WTC11 (cell line): ENCODE results near the gene UHRF1. TPM values are rescaled to one million over a fixed set of nuclear protein-coding genes. Genes with fewer than 3 reads are reported as not detected.

Source experiments
- ATAC-seq: fragments of 200-7000 bp; cut with Tn5 transposase; 2 replicates; pipeline ENCODE4 v1.10.0; 2021; ENCODE audit warnings: mild to moderate bottlenecking, moderate library complexity
- CTCF ChIA-PET: fragments of 300-600 bp; sonication (Branson Sonifier 250); formaldehyde crosslinking; loops from one replicate; lab custom pipeline; 2021; ENCODE audit warnings: antibody characterized with exemption; lab: Charles Lee
- POLR2A ChIA-PET: fragments of 350-600 bp; sonication (Branson Sonifier 250); formaldehyde crosslinking; loops from one replicate; lab custom pipeline; 2021; ENCODE audit warnings: antibody characterized with exemption; lab: Charles Lee
- DNase-seq: peaks from one replicate; pipeline ENCODE4 v3.0.0; 2021; ENCODE audit warnings: low spot score
- H3K27ac Mint-ChIP-seq: 2 replicates; pipeline ENCODE4 v1.8.0; 2021; ENCODE audit warnings: mixed read lengths
- H3K27me3 Mint-ChIP-seq: 2 replicates; pipeline ENCODE4 v1.8.0; 2021; ENCODE audit warnings: low read depth, mild to moderate bottlenecking, moderate library complexity, mixed read lengths
- H3K36me3 Mint-ChIP-seq: 2 replicates; pipeline ENCODE4 v1.8.0; 2021; ENCODE audit warnings: mixed read lengths
- H3K4me1 Mint-ChIP-seq: 2 replicates; pipeline ENCODE4 v1.8.0; 2022; ENCODE audit warnings: mixed read lengths
- H3K4me3 Mint-ChIP-seq: 2 replicates; pipeline ENCODE4 v1.8.0; 2021; ENCODE audit warnings: mild to moderate bottlenecking, moderate library complexity, mixed read lengths
- H3K9me3 Mint-ChIP-seq: 2 replicates; pipeline ENCODE4 v1.8.0; 2021; ENCODE audit warnings: mixed read lengths
- CREM ChIP-seq: sonication (generic); formaldehyde crosslinking; IDR thresholded peaks from 2 replicates; pipeline ENCODE4 v1.8.1; 2022; ENCODE audit warnings: mild to moderate bottlenecking, missing genetic modification reagents, moderate library complexity
- ELF4 ChIP-seq: sonication (generic); formaldehyde crosslinking; IDR thresholded peaks from 2 replicates; pipeline ENCODE4 v1.8.1; 2022; ENCODE audit warnings: low read depth, mild to moderate bottlenecking, moderate library complexity, missing genetic modification reagents
- EMX1 ChIP-seq: fragments of 250-450 bp; sonication (Bioruptor Pico); IDR thresholded peaks from 2 replicates; pipeline ENCODE4 v1.8.0; 2021; ENCODE audit warnings: mild to moderate bottlenecking
- FOXJ3 ChIP-seq: sonication (generic); formaldehyde crosslinking; IDR thresholded peaks from 2 replicates; pipeline ENCODE4 v1.9.0; 2021; ENCODE audit warnings: missing genetic modification reagents, mild to moderate bottlenecking, borderline replicate concordance
- GABPB1 ChIP-seq: sonication (generic); formaldehyde crosslinking; IDR thresholded peaks from 2 replicates; pipeline ENCODE4 v1.8.1; 2023; ENCODE audit warnings: mild to moderate bottlenecking, missing genetic modification reagents
- GRHL2 ChIP-seq: fragments of 250-450 bp; sonication (Bioruptor Pico); IDR thresholded peaks from 2 replicates; pipeline ENCODE4 v1.8.0; 2022; ENCODE audit warnings: mild to moderate bottlenecking, moderate library complexity; ENCODE audit not compliant: insufficient replicate concordance, severe bottlenecking
- GTF2I ChIP-seq: fragments of 250-450 bp; sonication (Bioruptor Pico); conservative IDR thresholded peaks from 2 replicates; pipeline ENCODE4 v1.4.0; 2021; ENCODE audit warnings: mild to moderate bottlenecking
- JUN ChIP-seq: sonication (generic); formaldehyde crosslinking; IDR thresholded peaks from 2 replicates; pipeline ENCODE4 v1.8.0; 2023; ENCODE audit warnings: mild to moderate bottlenecking, missing genetic modification reagents
- KAT7 ChIP-seq: sonication (generic); formaldehyde crosslinking; IDR thresholded peaks from 2 replicates; pipeline ENCODE4 v1.8.1; 2023; ENCODE audit warnings: missing genetic modification reagents, mild to moderate bottlenecking, borderline replicate concordance
- NFE2L1 ChIP-seq: sonication (generic); formaldehyde crosslinking; IDR thresholded peaks from 2 replicates; pipeline ENCODE4 v1.8.1; 2023; ENCODE audit warnings: missing genetic modification reagents
- NR1H2 ChIP-seq: sonication (generic); formaldehyde crosslinking; IDR thresholded peaks from 2 replicates; pipeline ENCODE4 v1.9.0; 2021; ENCODE audit warnings: mild to moderate bottlenecking, moderate library complexity, missing genetic modification reagents
- OVOL2 ChIP-seq: fragments of 250-450 bp; sonication (Bioruptor Pico); IDR thresholded peaks from 2 replicates; pipeline ENCODE4 v1.9.0; 2021; ENCODE audit warnings: mild to moderate bottlenecking, borderline replicate concordance
- SOX15 ChIP-seq: fragments of 250-450 bp; sonication (Bioruptor Pico); IDR thresholded peaks from 2 replicates; pipeline ENCODE4 v1.9.0; 2021; ENCODE audit warnings: mild to moderate bottlenecking
- SP1 ChIP-seq: sonication (generic); formaldehyde crosslinking; conservative IDR thresholded peaks from 2 replicates; pipeline ENCODE4 v1.8.1; 2022; ENCODE audit warnings: missing genetic modification reagents
- TEAD4 ChIP-seq: sonication (generic); formaldehyde crosslinking; IDR thresholded peaks from 2 replicates; pipeline ENCODE4 v1.8.0; 2022; ENCODE audit warnings: mild to moderate bottlenecking, missing genetic modification reagents
- ZNF232 ChIP-seq: sonication (generic); formaldehyde crosslinking; IDR thresholded peaks from 2 replicates; pipeline ENCODE4 v1.8.0; 2022; ENCODE audit warnings: mild to moderate bottlenecking, missing genetic modification reagents
- ZNF396 ChIP-seq: fragments of 250-450 bp; sonication (Bioruptor Pico); IDR thresholded peaks from 2 replicates; pipeline ENCODE4 v1.8.0; 2021; ENCODE audit warnings: mild to moderate bottlenecking, moderate library complexity, borderline replicate concordance
- ZNF671 ChIP-seq: fragments of 250-450 bp; sonication (Bioruptor Pico); IDR thresholded peaks from 2 replicates; pipeline ENCODE4 v1.8.0; 2021; ENCODE audit warnings: mild to moderate bottlenecking
- total RNA-seq: library from RNA; stranded (reverse); gene quantifications from 3 replicates; pipeline ENCODE4 v1.2.3, GENCODE V29; 2021
- TF ChIP-seq, protein P1 (sequence below): sonication (generic); formaldehyde crosslinking; IDR thresholded peaks from 2 replicates; pipeline ENCODE4 v1.8.0; 2023; ENCODE audit warnings: missing genetic modification reagents, mild to moderate bottlenecking, borderline replicate concordance
- TF ChIP-seq, protein P2 (sequence below): fragments of 250-450 bp; sonication (Bioruptor Pico); IDR thresholded peaks from 2 replicates; pipeline ENCODE4 v1.9.0; 2021; ENCODE audit warnings: mild to moderate bottlenecking
- TF ChIP-seq, protein P3 (sequence below): sonication (generic); formaldehyde crosslinking; conservative IDR thresholded peaks from 2 replicates; pipeline ENCODE4 v1.8.1; 2023; ENCODE audit warnings: mild to moderate bottlenecking, low read depth, missing genetic modification reagents, moderate library complexity
- TF ChIP-seq, protein P4 (sequence below): sonication (generic); formaldehyde crosslinking; IDR thresholded peaks from 2 replicates; pipeline ENCODE4 v1.8.0; 2022; ENCODE audit warnings: mild to moderate bottlenecking, missing genetic modification reagents
- TF ChIP-seq, protein P5 (sequence below): fragments of 200-600 bp; IDR thresholded peaks from 2 replicates; pipeline ENCODE4 v1.8.0; 2022; ENCODE audit warnings: antibody characterized with exemption
- TF ChIP-seq, protein P6 (sequence below): sonication (generic); formaldehyde crosslinking; IDR thresholded peaks from 2 replicates; pipeline ENCODE4 v1.8.0; 2023; ENCODE audit warnings: missing genetic modification reagents

Gene UHRF1
- total RNA-seq, 1 experiment from 2014 or later: 42.5 TPM

DNA sequence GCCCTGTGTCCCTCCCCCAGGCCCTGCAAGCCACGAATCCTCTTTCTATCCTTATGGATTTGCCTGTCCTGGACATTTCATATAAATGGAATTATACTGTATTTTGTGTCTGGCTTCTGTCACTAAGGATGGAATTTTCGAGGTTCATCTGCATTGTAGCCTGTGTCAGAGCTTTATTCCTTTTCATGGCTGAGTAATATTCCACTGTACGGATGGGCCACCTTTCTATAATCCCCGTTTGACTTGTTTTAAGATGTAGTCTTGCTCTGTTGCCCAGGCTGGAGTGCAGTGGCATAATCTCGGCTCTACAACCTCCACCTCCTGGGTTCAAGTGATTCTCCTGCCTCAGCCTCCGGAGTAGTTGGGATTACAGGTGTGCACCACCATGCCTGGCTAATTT is 55.8 kb downstream of the UHRF1 start:
- DNase-seq: no peak
- CTCF ChIA-PET: no interaction called here
- H3K4me1 Mint-ChIP-seq: peaks cover 16% of the 10 kb centered on the region
- no peaks in the 10 kb centered on the region; the same call in 1 of the 2 replicates for H3K9me3 Mint-ChIP-seq
- H3K27ac Mint-ChIP-seq: no peak overlapping the region
- POLR2A ChIA-PET: no interaction called here
- no peaks in the 10 kb centered on the region for H3K27me3 Mint-ChIP-seq
- TF ChIP-seq OVOL2 (CRISPR knock-in tag) (no peak), GTF2I (CRISPR knock-in tag) (0 out of 2 replicates have a peak, but pooled peaks have one; percentile 53), JUN (CRISPR knock-in tag) (no peak), GRHL2 (CRISPR knock-in tag) (no peak), SOX15 (CRISPR knock-in tag) (no peak), FOXJ3 (no peak), CREM (CRISPR knock-in tag) (no peak)
- TF ChIP-seq, protein P1, sequence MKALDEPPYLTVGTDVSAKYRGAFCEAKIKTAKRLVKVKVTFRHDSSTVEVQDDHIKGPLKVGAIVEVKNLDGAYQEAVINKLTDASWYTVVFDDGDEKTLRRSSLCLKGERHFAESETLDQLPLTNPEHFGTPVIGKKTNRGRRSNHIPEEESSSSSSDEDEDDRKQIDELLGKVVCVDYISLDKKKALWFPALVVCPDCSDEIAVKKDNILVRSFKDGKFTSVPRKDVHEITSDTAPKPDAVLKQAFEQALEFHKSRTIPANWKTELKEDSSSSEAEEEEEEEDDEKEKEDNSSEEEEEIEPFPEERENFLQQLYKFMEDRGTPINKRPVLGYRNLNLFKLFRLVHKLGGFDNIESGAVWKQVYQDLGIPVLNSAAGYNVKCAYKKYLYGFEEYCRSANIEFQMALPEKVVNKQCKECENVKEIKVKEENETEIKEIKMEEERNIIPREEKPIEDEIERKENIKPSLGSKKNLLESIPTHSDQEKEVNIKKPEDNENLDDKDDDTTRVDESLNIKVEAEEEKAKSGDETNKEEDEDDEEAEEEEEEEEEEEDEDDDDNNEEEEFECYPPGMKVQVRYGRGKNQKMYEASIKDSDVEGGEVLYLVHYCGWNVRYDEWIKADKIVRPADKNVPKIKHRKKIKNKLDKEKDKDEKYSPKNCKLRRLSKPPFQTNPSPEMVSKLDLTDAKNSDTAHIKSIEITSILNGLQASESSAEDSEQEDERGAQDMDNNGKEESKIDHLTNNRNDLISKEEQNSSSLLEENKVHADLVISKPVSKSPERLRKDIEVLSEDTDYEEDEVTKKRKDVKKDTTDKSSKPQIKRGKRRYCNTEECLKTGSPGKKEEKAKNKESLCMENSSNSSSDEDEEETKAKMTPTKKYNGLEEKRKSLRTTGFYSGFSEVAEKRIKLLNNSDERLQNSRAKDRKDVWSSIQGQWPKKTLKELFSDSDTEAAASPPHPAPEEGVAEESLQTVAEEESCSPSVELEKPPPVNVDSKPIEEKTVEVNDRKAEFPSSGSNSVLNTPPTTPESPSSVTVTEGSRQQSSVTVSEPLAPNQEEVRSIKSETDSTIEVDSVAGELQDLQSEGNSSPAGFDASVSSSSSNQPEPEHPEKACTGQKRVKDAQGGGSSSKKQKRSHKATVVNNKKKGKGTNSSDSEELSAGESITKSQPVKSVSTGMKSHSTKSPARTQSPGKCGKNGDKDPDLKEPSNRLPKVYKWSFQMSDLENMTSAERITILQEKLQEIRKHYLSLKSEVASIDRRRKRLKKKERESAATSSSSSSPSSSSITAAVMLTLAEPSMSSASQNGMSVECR (CRISPR knock-in tag): no peak
- TF ChIP-seq, all 79 proteins: peak for 1
- Mint-ChIP-seq H3K4me3 (no peak overlapping the region), H3K36me3 (peaks cover 24% of the 10 kb centered on the region)
- ATAC-seq: no peak

DNA sequence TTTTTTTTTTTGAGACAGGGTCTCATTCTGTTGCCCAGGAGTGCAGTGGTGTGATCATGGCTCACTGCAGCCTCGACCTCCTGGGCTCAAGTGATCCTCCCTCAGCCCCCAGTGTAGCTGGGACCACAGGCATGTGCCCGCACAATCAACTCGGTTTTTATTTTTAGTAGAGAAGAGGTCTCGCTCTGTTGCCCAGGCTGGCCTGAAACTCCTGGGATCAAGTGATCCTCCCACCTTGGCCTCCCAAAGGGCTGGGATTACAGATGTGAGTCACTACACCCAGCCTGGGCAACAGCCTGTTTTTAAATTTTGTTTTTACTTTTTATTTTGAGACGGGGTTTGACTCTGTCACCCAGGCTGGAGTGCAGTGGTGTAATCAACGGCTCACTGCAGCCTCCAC is 57.3 kb downstream of the UHRF1 start:
- Mint-ChIP-seq H3K27me3 (no peaks in the 10 kb centered on the region), H3K9me3 (no peaks in the 10 kb centered on the region; the same call in 1 of the 2 replicates)
- POLR2A ChIA-PET: no interaction called here
- TF ChIP-seq NFE2L1 (no peak), GABPB1 (no peak), ZNF671 (CRISPR knock-in tag) (no peak), ZNF232 (no peak), CREM (CRISPR knock-in tag) (no peak), EMX1 (CRISPR knock-in tag) (no peak), KAT7 (CRISPR knock-in tag) (no peak), OVOL2 (CRISPR knock-in tag) (no peak), SOX15 (CRISPR knock-in tag) (no peak), SP1 (CRISPR knock-in tag) (no peak), TEAD4 (CRISPR knock-in tag) (no peak), ZNF396 (CRISPR knock-in tag) (no peak), NR1H2 (CRISPR knock-in tag) (no peak), ELF4 (CRISPR knock-in tag) (no peak)
- TF ChIP-seq, protein P2, sequence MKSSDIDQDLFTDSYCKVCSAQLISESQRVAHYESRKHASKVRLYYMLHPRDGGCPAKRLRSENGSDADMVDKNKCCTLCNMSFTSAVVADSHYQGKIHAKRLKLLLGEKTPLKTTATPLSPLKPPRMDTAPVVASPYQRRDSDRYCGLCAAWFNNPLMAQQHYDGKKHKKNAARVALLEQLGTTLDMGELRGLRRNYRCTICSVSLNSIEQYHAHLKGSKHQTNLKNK (CRISPR knock-in tag): no peak
- TF ChIP-seq, protein P3, sequence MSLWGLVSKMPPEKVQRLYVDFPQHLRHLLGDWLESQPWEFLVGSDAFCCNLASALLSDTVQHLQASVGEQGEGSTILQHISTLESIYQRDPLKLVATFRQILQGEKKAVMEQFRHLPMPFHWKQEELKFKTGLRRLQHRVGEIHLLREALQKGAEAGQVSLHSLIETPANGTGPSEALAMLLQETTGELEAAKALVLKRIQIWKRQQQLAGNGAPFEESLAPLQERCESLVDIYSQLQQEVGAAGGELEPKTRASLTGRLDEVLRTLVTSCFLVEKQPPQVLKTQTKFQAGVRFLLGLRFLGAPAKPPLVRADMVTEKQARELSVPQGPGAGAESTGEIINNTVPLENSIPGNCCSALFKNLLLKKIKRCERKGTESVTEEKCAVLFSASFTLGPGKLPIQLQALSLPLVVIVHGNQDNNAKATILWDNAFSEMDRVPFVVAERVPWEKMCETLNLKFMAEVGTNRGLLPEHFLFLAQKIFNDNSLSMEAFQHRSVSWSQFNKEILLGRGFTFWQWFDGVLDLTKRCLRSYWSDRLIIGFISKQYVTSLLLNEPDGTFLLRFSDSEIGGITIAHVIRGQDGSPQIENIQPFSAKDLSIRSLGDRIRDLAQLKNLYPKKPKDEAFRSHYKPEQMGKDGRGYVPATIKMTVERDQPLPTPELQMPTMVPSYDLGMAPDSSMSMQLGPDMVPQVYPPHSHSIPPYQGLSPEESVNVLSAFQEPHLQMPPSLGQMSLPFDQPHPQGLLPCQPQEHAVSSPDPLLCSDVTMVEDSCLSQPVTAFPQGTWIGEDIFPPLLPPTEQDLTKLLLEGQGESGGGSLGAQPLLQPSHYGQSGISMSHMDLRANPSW (CRISPR knock-in tag): no peak
- TF ChIP-seq, protein P4, sequence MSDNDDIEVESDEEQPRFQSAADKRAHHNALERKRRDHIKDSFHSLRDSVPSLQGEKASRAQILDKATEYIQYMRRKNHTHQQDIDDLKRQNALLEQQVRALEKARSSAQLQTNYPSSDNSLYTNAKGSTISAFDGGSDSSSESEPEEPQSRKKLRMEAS (CRISPR knock-in tag): no peak
- TF ChIP-seq, protein P5, sequence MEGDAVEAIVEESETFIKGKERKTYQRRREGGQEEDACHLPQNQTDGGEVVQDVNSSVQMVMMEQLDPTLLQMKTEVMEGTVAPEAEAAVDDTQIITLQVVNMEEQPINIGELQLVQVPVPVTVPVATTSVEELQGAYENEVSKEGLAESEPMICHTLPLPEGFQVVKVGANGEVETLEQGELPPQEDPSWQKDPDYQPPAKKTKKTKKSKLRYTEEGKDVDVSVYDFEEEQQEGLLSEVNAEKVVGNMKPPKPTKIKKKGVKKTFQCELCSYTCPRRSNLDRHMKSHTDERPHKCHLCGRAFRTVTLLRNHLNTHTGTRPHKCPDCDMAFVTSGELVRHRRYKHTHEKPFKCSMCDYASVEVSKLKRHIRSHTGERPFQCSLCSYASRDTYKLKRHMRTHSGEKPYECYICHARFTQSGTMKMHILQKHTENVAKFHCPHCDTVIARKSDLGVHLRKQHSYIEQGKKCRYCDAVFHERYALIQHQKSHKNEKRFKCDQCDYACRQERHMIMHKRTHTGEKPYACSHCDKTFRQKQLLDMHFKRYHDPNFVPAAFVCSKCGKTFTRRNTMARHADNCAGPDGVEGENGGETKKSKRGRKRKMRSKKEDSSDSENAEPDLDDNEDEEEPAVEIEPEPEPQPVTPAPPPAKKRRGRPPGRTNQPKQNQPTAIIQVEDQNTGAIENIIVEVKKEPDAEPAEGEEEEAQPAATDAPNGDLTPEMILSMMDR: no peak
- TF ChIP-seq, protein P6, sequence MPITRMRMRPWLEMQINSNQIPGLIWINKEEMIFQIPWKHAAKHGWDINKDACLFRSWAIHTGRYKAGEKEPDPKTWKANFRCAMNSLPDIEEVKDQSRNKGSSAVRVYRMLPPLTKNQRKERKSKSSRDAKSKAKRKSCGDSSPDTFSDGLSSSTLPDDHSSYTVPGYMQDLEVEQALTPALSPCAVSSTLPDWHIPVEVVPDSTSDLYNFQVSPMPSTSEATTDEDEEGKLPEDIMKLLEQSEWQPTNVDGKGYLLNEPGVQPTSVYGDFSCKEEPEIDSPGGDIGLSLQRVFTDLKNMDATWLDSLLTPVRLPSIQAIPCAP (CRISPR knock-in tag): no peak
- TF ChIP-seq, all 79 proteins: peak for 0
- peak overlapping the region; percentile 70; the same call in 1 of the 2 replicates for H3K27ac Mint-ChIP-seq
- DNase-seq: no peak
- peaks cover 22% of the 10 kb centered on the region for H3K36me3 Mint-ChIP-seq
- CTCF ChIA-PET: interaction anchor here (1.2 kb wide), 1 partner anchor 65 kb away, joined by 3 read pairs; no protein-coding TSS in a partner anchor
- H3K4me3 Mint-ChIP-seq: no peak overlapping the region
- H3K4me1 Mint-ChIP-seq: peaks cover 29% of the 10 kb centered on the region
- ATAC-seq: no peak
